Measurements from ENCODE around the gene GAS7.

DNA sequence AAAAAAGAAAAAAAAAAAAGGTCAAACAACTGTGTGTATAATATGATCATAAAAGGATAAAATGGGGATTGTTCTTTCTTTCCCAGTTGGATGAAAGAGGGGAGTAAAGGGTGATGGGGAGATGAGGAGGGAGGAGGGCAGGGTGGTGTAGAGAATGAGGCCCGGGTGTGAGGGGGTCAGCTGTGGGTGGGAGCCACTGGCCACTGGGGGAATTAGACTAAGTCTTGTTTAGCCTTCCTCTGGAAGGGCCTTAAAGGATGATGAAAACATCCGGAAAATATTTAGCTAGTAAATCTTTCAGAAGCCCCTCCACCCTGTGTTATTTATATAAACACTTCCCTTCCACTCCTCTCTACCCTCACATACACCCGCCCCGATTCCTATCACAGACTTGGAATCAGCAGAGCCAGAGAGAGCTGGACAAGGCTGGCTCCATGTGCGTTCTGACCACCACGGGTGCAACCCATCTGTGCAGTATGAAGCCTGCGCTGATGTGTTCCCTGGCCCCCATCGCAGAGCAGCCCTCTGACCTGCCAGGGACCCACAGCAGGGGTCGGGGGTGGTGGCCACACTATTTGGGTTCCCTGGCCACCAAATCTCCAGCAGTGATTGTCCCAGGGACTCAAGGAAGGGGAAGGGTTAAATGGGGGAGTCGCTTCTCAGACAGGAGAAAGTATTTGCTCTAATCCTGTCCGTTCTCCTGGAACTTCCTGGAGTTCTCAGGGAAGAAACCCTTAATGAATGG is 72.7 kb downstream of the GAS7 start:
- TF ChIP-seq TOX (CRISPR knock-in tag; IDR thresholded peaks at IDR 0.05; ENCODE audit: borderline replicate concordance) (no peak), ISL1 (CRISPR knock-in tag; IDR thresholded peaks at IDR 0.05) (no peak), CSRNP3 (CRISPR knock-in tag; IDR thresholded peaks at IDR 0.05) (no peak), BACH2 (CRISPR knock-in tag; IDR thresholded peaks at IDR 0.05; ENCODE audit: borderline replicate concordance) (no peak), GLIS3 (CRISPR knock-in tag; IDR thresholded peaks at IDR 0.05) (no peak), ZFP30 (CRISPR knock-in tag; IDR thresholded peaks at IDR 0.05) (no peak), ESRRG (CRISPR knock-in tag; IDR thresholded peaks at IDR 0.05) (no peak), ZC3H10 (CRISPR knock-in tag; IDR thresholded peaks at IDR 0.05) (no peak), SNAI2 (CRISPR knock-in tag; IDR thresholded peaks at IDR 0.05) (no peak), TCF4 (CRISPR knock-in tag; IDR thresholded peaks at IDR 0.05; ENCODE audit: borderline replicate concordance) (no peak), POU6F1 (CRISPR knock-in tag; IDR thresholded peaks at IDR 0.05; ENCODE audit: borderline replicate concordance, low read depth) (no peak), ZNF8 (CRISPR knock-in tag; IDR thresholded peaks at IDR 0.05) (no peak), OSR1 (CRISPR knock-in tag; IDR thresholded peaks at IDR 0.05) (no peak)
- TF ChIP-seq, protein P1, sequence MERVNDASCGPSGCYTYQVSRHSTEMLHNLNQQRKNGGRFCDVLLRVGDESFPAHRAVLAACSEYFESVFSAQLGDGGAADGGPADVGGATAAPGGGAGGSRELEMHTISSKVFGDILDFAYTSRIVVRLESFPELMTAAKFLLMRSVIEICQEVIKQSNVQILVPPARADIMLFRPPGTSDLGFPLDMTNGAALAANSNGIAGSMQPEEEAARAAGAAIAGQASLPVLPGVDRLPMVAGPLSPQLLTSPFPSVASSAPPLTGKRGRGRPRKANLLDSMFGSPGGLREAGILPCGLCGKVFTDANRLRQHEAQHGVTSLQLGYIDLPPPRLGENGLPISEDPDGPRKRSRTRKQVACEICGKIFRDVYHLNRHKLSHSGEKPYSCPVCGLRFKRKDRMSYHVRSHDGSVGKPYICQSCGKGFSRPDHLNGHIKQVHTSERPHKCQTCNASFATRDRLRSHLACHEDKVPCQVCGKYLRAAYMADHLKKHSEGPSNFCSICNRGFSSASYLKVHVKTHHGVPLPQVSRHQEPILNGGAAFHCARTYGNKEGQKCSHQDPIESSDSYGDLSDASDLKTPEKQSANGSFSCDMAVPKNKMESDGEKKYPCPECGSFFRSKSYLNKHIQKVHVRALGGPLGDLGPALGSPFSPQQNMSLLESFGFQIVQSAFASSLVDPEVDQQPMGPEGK (CRISPR knock-in tag; IDR thresholded peaks at IDR 0.05; ENCODE audit: borderline replicate concordance) = no peak
